ENCODE measurements around the gene TBC1D22A. TPM values are rescaled to one million over a fixed set of nuclear protein-coding genes. Genes with fewer than 3 reads are reported as not detected.

TBC1D22A gene
- total and polyA plus RNA-seq, 2 experiments from 2014 or later = 9.6 to 13.3 TPM

DNA sequence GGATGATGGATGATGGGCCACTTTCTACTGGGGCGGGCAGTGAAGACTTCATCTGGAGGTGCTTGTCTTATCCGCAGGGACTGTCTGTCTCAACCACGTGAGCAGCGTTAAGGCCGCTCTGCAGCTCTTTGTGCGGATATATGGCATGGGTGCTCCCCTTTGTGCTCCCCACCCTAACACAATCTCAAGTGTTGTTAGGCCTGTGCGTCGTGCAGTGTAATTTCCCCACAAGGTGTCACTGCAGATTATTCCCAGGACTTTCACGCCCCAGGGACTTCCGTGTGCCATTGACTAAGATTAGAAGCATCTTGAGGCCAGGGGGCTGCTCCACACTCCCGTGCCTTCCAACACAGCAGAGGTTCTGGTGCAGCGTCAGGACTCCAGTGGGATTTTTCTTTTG is 65.3 kb downstream of the TBC1D22A start (continued):
- TF ChIP-seq, protein P1, sequence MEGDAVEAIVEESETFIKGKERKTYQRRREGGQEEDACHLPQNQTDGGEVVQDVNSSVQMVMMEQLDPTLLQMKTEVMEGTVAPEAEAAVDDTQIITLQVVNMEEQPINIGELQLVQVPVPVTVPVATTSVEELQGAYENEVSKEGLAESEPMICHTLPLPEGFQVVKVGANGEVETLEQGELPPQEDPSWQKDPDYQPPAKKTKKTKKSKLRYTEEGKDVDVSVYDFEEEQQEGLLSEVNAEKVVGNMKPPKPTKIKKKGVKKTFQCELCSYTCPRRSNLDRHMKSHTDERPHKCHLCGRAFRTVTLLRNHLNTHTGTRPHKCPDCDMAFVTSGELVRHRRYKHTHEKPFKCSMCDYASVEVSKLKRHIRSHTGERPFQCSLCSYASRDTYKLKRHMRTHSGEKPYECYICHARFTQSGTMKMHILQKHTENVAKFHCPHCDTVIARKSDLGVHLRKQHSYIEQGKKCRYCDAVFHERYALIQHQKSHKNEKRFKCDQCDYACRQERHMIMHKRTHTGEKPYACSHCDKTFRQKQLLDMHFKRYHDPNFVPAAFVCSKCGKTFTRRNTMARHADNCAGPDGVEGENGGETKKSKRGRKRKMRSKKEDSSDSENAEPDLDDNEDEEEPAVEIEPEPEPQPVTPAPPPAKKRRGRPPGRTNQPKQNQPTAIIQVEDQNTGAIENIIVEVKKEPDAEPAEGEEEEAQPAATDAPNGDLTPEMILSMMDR (conservative IDR thresholded peaks at IDR 0.05; ENCODE audit: low read depth in 2 of 2) = peak in 1 of 2 experiments; percentile 38; a peak in 2 of 4 replicates
- TF ChIP-seq STAT1 (IDR thresholded peaks at IDR 0.05; ENCODE audit: unreplicated experiment) = no peak
- no peak for TF ChIP-seq NANOG (IDR thresholded peaks at IDR 0.05; ENCODE audit: borderline replicate concordance)
- no peak for TF ChIP-seq EZH2 (IDR thresholded peaks at IDR 0.05; ENCODE audit: low read depth, unreplicated experiment)

DNA sequence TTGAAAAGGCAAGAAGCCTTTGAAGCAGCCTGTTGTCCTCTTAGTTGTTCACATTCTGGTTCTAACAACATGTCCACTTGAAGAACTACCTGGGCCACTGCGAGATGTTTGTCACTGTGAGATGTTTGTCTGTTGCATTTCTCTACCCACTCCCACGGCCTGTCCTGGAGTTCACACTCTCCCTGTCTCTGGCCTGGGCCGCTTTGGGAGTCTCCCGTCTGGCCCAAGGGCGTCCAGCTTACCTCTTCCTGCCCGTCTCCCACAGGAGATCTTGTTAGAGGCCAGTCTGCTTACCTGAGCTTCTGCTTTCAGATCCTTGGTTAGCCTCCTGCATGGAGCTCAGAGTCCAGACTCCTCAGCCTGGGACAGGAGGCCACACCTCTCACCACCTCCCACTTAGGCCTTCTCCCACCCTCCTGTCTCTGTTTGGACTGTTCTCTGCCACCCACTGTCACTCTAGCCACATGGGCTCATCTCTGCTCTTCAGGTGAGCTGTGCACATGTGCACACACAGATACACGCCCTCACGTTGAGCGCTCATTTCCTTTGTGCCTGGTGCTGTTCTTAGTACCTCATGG is 66.0 kb downstream of the TBC1D22A start:
- Mint-ChIP-seq H3K4me1 (peaks cover 21% of the 10 kb centered on the region), H3K9me3 (peaks cover 2% of the 10 kb centered on the region; the same call in 1 of the 3 replicates), H3K27ac (peak overlapping the region; percentile 2; the same call in 1 of the 2 replicates), H3K36me3 (ENCODE audit: low read depth) (peaks cover 19% of the 10 kb centered on the region), H3K27me3 (ENCODE audit: insufficient read depth, low read depth, poor library complexity) (peaks cover 5% of the 10 kb centered on the region), H3K4me3 (no peak overlapping the region)
- peaks cover 9% of the 10 kb centered on the region for H4K20me1 ChIP-seq (replicated peaks; ENCODE audit: insufficient read depth)
- no peaks in the 10 kb centered on the region for H3F3A ChIP-seq (replicated peaks; ENCODE audit: low read depth)
- no peaks in the 10 kb centered on the region for H3K36me3 ChIP-seq (ENCODE audit: insufficient read depth)
- H3K27ac ChIP-seq (ENCODE audit: low read depth) = no peak overlapping the region
- no peak overlapping the region for H3K4me2 ChIP-seq
- no peaks in the 10 kb centered on the region for H3K9me2 ChIP-seq (ENCODE audit: insufficient read depth)
- no peak overlapping the region for H3K4me3 ChIP-seq
- peaks cover 8% of the 10 kb centered on the region for H3K79me2 ChIP-seq (replicated peaks; ENCODE audit: insufficient read depth)
- DNase-seq (ENCODE audit: low spot score) (no peak), ATAC-seq (no peak)
- H3K4me1 ChIP-seq (ENCODE audit: insufficient read depth) = 0 out of 2 replicates have a peak, but pooled peaks cover 5% of the 10 kb centered on the region
- no peak overlapping the region for H2AFZ ChIP-seq
- no peaks in the 10 kb centered on the region for H3K27me3 ChIP-seq (ENCODE audit: insufficient read depth)
- TF ChIP-seq JUNB (IDR thresholded peaks at IDR 0.05; ENCODE audit: unreplicated experiment) = no peak
- no peak for TF ChIP-seq CREB1 (CRISPR knock-in tag; IDR thresholded peaks at IDR 0.05; ENCODE audit: low read depth)
- TF ChIP-seq, protein P1 (conservative IDR thresholded peaks at IDR 0.05; ENCODE audit: low read depth in 2 of 2) = no peak
- TF ChIP-seq POLR2AphosphoS5 (IDR thresholded peaks at IDR 0.05; ENCODE audit: low read depth) = no peak
- no peak for TF ChIP-seq STAT1 (IDR thresholded peaks at IDR 0.05; ENCODE audit: unreplicated experiment)
- no peak for TF ChIP-seq EZH2phosphoT487 (IDR thresholded peaks at IDR 0.05; ENCODE audit: unreplicated experiment)
- TF ChIP-seq ZNF331 (CRISPR knock-in tag; IDR thresholded peaks at IDR 0.05; ENCODE audit: low read depth) = no peak
- TF ChIP-seq, protein P2, sequence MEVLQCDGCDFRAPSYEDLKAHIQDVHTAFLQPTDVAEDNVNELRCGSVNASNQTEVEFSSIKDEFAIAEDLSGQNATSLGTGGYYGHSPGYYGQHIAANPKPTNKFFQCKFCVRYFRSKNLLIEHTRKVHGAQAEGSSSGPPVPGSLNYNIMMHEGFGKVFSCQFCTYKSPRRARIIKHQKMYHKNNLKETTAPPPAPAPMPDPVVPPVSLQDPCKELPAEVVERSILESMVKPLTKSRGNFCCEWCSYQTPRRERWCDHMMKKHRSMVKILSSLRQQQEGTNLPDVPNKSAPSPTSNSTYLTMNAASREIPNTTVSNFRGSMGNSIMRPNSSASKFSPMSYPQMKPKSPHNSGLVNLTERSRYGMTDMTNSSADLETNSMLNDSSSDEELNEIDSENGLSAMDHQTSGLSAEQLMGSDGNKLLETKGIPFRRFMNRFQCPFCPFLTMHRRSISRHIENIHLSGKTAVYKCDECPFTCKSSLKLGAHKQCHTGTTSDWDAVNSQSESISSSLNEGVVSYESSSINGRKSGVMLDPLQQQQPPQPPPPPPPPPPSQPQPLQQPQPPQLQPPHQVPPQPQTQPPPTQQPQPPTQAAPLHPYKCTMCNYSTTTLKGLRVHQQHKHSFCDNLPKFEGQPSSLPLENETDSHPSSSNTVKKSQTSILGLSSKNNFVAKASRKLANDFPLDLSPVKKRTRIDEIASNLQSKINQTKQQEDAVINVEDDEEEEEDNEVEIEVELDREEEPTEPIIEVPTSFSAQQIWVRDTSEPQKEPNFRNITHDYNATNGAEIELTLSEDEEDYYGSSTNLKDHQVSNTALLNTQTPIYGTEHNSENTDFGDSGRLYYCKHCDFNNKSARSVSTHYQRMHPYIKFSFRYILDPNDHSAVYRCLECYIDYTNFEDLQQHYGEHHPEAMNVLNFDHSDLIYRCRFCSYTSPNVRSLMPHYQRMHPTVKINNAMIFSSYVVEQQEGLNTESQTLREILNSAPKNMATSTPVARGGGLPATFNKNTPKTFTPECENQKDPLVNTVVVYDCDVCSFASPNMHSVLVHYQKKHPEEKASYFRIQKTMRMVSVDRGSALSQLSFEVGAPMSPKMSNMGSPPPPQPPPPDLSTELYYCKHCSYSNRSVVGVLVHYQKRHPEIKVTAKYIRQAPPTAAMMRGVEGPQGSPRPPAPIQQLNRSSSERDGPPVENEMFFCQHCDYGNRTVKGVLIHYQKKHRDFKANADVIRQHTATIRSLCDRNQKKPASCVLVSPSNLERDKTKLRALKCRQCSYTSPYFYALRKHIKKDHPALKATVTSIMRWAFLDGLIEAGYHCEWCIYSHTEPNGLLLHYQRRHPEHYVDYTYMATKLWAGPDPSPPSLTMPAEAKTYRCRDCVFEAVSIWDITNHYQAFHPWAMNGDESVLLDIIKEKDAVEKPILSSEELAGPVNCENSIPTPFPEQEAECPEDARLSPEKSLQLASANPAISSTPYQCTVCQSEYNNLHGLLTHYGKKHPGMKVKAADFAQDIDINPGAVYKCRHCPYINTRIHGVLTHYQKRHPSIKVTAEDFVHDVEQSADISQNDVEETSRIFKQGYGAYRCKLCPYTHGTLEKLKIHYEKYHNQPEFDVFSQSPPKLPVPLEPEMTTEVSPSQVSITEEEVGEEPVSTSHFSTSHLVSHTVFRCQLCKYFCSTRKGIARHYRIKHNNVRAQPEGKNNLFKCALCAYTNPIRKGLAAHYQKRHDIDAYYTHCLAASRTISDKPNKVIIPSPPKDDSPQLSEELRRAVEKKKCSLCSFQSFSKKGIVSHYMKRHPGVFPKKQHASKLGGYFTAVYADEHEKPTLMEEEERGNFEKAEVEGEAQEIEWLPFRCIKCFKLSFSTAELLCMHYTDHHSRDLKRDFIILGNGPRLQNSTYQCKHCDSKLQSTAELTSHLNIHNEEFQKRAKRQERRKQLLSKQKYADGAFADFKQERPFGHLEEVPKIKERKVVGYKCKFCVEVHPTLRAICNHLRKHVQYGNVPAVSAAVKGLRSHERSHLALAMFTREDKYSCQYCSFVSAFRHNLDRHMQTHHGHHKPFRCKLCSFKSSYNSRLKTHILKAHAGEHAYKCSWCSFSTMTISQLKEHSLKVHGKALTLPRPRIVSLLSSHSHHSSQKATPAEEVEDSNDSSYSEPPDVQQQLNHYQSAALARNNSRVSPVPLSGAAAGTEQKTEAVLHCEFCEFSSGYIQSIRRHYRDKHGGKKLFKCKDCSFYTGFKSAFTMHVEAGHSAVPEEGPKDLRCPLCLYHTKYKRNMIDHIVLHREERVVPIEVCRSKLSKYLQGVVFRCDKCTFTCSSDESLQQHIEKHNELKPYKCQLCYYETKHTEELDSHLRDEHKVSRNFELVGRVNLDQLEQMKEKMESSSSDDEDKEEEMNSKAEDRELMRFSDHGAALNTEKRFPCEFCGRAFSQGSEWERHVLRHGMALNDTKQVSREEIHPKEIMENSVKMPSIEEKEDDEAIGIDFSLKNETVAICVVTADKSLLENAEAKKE (CRISPR knock-in tag; IDR thresholded peaks at IDR 0.05) = no peak
- no peak for TF ChIP-seq REST (IDR thresholded peaks at IDR 0.05; ENCODE audit: unreplicated experiment)
